Superior temporal gyrus (tissue), 1 donor: ENCODE results near the gene FGFR2.

Experiments used
- DNase-seq: peaks from one replicate; pipeline ENCODE4 v3.0.0-alpha.2; 2016; ENCODE audit errors: extremely low spot score

The FGFR2 gene

GRCh38 chr10:121493521-121493920 is 104.7 kb downstream of the FGFR2 start:
- DNase-seq, result no peak

DNA sequence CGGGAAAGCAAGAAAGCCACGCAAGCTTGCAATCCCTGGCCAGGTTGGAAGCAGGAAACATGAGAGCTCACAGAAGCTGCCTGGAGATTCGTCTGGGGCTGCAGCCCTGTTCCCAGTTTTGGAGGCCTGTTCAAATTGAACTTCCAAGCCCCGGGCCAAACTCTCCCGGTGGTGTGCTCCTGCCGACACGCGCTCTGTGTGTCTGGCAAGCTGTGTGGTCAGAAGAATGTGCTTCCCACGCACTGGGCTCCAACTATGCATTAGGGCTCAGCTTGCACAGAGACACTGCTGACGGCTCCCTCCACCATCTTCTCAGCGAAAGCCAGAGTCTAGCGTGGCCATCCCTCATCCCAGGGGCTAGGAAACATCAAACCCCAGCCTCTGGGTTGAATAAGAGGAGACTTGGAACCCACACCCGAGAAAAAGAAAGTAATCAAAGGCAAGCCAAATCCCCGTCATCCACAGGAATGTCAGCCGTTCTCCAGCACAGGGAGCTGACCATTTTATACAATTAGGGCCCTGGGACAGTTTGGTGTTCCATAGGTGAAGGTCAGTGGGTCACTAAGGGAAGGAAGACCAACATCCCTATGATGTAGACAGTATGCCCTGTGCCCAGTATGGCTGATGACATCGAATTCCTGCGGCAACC is 107.2 kb downstream of the FGFR2 start:
- no peak for DNase-seq

DNA sequence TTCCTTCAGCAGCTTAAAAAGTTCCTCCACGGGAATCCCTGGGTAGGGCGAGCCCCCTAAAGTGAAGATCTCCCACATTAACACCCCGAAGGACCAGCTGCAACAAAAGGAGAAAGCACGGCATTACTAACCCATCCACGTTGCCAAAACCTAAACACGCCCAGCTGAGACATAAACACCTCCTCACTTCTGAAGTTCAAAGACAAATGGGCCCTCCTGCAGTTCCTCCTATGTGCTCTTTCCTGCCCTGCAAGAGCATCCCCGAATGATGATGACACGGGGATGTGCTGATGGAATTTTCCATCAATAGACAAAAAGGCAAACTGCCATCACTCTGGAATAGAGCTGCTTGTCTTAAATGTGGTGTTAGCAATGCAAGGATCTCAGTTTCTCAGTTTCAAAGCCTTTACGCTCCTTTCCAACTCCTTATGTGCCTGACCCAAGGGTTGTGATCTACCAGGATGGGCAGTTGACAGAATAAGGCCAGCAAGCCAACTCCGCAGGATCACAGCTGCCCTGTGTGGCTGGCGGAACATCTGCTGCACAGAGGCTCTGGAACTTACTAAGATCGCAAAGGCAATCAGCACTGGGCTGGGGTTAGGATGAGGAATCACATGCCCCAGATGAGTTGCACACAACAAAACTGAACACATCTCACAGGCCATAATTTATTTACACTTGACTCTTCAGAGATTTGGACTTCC is 112.7 kb downstream of the FGFR2 start:
- DNase-seq, result peak; percentile 73

GRCh38 chr10:121484816-121485215 is 113.4 kb downstream of the FGFR2 start:
- DNase-seq, result no peak

DNA sequence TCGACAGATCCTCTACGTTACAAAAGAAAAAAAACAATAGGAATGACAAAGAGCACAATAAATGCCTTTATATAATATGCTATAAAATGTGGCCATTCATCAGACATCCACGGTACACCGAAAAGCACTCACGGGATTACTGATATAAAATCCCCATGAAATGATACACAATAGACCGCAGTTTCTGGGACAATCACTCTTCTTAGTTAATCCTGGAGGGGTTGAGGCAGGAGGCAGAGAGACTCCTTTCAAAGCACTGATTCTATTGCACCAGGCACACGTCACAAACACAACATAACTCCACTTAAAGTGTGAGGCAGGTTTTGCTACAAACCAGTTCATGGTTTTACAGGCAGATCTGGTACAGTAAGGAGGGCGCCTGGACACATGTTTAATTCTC is 113.8 kb downstream of the FGFR2 start:
- no peak for DNase-seq

- no peak for DNase-seq
Measured at GRCh38 chr10:121481180-121481579, 117.1 kb downstream of the FGFR2 start.

DNA sequence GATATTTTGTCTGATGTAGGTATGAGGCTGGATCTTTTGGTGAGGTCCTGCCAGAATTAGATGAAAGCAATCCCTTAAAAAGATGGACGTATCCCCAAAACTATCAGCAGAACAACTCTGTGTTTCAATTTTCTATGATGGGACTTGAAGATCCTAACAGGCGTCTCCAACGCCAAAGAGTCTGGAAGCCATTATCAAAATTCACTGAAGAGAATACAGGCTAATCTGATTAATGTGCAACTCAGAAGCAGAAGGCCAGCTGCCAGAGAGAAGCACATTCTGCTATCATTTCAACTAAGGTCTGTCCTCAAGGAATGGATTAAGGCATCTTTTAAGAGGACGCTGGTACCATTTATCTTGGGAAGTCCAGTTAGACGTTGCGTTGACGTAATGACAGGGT is 119.7 kb downstream of the FGFR2 start:
- no peak for DNase-seq

GRCh38 chr10:121469797-121470606 is 128.2 kb downstream of the FGFR2 start:
- DNase-seq, result no peak

DNA sequence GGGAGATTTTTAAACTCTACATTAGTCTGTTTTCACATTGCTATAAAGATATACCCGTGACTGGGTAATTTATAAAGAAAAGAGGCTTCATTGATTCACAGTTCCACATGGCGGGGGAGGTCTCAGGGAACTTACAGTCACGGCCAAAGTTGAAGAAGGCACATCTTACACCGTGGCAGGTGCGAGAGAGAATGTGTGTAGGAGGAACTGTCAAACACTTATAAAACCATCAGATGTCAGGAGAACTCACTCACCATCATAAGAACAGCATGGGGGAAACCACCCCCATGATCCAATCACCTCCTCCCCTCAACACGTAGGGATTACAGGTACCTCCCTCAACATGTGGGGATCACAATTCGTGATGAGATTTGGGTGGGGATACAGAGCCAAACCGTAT is 129.5 kb downstream of the FGFR2 start:
- DNase-seq, result no peak

- DNase-seq, result no peak
Measured at GRCh38 chr10:121466424-121466823, 131.8 kb downstream of the FGFR2 start.

DNA sequence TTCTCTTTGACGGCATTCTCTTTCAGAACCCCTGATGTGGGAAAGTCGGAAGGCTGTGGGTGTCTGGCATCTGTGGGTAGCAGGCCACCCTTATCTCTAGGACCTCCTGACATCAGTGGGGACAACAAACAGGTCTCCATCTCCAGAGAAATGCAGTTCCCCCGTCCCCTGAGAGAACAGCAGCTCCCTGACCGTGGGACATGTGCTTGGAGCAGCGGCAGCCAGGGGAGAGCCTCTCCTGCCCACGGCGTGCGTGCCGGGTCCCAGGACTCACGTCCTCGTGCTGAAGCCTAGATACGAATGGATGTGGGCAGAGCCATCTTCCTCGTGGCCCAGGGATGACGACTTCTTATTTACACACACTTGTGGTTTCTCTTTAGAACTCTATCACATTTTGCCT is 133.0 kb downstream of the FGFR2 start:
- DNase-seq, result no peak

DNA sequence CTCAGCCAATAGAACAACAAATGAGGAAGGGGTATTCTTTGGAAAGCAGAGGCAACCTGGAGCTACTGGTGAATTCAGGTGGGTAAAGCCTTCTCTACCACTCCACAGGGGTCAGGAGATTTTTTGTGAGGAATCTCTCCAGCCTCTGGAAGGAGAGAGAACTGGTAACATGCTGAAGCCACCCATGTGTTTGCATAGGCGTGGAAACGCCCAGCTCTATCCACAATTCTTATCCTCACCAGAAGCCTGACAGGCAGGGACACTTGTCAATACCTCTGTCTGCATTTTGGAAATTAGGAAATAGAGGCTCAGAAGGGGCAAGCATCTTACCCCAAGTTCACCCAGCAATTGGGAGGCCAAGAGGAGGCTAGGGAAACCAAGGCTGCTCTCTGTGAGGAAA is 133.7 kb downstream of the FGFR2 start:
- no peak for DNase-seq

DNA sequence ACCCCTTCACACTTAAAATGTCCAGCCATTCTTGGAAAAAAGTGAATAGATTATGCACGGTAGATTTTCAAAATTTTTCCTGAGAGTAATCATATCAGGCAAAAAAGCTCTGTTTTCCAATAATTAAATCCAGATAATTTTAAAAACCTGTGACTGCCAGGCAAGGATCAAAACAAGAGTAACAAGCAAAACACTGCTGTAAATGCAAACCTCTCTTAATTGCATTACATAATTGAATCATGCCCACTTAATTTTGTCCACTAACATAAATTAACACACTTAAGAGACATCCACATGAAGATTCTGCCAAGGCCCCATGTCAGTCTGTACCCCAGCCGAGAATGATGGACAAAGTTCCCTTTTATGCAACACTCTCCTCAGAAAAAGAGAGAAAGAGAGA is 135.3 kb downstream of the FGFR2 start:
- DNase-seq, result no peak

DNA sequence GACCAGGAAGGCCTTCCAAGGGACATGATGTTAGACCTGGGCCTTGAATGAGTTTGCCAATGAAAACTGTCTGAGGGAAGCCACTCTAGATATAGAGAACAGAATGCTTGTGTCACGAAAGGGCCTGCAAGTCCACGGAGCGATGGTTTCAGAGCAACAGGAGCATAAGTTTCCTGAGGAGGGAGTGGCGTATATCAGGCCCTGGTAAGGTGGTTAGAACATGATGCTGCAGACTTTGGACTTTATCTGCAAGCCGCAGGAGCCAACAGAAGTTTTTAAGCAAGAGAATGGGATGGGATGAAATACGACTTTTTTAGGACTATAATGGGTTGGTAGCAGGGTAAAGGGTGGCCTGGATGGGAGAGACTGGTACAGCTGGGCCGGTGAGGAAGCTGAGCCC is 136.0 kb downstream of the FGFR2 start:
- no peak for DNase-seq

- no peak for DNase-seq
Measured at GRCh38 chr10:121461307-121461706, 136.9 kb downstream of the FGFR2 start.

GRCh38 chr10:121460733-121461132 is 137.5 kb downstream of the FGFR2 start:
- no peak for DNase-seq

DNA sequence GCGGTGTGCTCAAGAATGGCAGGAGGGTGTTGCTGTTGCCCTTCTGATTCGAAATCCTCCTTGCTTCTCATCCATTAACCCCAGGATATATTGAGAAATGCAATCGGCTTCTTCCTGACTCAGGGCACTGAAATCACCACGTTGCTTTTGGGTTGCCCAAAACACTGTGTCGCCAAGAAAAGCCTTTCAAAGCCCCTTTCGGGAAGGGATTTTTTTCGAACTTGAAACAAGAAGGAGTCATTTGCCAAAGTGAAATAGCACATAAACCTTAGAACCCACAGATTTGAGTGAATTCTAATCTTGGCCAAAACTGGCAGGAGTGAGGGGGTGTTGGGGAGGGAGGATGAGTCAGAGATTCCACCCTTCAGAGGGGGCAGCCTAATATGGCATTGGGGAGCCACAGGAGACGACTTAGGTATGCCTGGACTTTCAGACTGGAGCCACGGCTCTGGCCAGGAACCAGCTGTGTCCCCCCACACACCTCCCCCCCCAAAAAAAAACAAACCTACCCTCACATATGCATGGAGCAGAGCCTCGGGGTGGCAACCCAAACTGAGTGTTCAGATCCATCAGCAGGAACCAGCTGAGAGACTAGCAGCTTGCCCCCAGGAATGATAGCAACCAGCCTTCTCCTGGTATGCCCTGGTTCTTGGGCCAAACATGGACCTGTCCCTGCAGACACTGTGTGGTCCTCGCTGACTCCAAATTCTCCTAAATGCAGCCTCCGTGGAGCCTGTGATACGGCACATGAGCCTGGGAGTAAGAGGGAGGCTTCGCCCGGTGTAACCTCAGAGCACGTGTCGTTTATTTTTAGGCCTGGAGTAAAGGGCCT is 138.4 kb downstream of the FGFR2 start:
- DNase-seq, result no peak

DNA sequence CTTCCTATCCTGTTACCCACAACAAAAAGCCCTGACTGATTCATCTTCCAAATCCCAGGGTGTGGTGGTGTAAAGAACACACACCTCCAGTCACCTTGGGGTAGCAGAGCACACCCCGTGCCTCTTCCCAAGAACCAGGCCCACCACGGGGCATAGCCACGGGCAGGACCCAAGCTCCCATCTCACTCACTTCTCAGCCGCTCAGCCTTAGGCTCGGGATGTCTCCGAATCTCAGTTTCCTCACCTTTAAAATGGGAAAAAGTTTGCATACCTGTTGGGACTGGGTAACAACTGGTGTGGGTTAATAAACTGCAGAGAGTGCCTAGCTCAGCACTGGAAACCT is 139.0 kb downstream of the FGFR2 start:
- DNase-seq, result no peak

- DNase-seq, result no peak
Measured at GRCh38 chr10:121457729-121458128, 140.5 kb downstream of the FGFR2 start.

DNA sequence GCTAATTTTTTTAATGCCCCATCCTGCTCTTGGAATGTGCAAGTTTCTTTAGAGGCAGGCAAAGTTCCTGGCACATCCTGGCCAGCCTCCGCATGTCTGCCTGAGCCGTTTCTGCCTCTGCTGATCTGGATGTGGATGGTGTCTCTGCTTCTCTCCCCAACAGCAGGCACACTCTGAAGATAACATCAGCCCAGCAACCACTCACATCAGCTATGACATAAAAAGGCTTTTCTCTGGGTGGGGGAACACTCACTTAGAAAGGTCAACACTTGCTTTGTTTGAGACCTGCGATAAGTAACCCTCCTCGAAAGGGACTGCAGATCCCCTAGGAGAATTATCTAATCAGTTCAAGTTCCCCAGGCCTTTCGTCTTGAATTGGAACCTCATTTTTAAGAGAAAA is 142.9 kb downstream of the FGFR2 start:
- DNase-seq, result no peak

DNA sequence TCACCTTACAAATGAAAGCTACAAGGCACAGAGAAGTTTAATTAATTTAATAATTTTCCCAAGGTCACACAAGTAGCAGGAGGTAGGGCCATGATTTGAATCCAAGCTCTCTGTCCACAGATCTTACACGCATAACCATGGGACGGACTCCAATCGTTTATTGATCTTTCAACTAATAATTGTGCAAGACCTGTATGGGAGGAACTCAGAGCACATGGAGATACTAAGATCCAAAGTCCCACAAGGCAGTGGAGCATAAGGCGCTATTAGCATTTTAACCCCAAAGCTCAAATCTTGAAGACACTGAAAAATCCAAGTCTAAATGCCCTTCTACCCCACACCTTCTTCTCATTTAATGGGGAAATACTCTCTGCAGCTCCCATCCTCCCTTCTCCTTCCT is 143.5 kb downstream of the FGFR2 start:
- no peak for DNase-seq

GRCh38 chr10:121453160-121453559 is 145.1 kb downstream of the FGFR2 start:
- no peak for DNase-seq
